HepG2 (cell line): ENCODE data around the gene DNAJC5. TPM values are rescaled to one million over a fixed set of nuclear protein-coding genes. Genes with fewer than 3 reads are reported as not detected.

Source experiments
- ATF1 ChIP-seq: IDR thresholded peaks from 2 replicates; pipeline ENCODE4 v1.6.1; 2016; ENCODE audit warnings: mild to moderate bottlenecking, control low read depth
- CREB1 ChIP-seq, 2 experiments: fragments of 450-650 bp in 1 of 2; IDR thresholded peaks; 2 replicates each; pipeline ENCODE4 v1.6.1; 2016 to 2017; ENCODE audit warnings: control low read depth in 1 of 2, mild to moderate bottlenecking in 1 of 2, missing compliant biosample characterization in 1 of 2, missing genetic modification characterization in 1 of 2
- FOXP4 ChIP-seq: sonication (generic); formaldehyde crosslinking; IDR thresholded peaks from 2 replicates; pipeline ENCODE4 v1.4.0; 2020; ENCODE audit warnings: missing genetic modification reagents
- HMGXB4 ChIP-seq, 2 experiments: sonication (generic) in 1 of 2; formaldehyde crosslinking in 1 of 2; IDR thresholded peaks; 2 replicates each; pipeline versions ENCODE4 v1.4.0 to v1.6.1; 2018 to 2020; ENCODE audit warnings: missing genetic modification reagents in 2 of 2, borderline replicate concordance in 1 of 2, low read depth in 1 of 2, mild to moderate bottlenecking in 1 of 2, missing biosample characterization in 1 of 2
- KMT2A ChIP-seq: sonication (generic); formaldehyde crosslinking; IDR thresholded peaks from 2 replicates; pipeline ENCODE4 v1.4.0; 2020; ENCODE audit warnings: missing genetic modification reagents
- MAZ ChIP-seq, 2 experiments: sonication (generic) in 1 of 2; formaldehyde crosslinking in 1 of 2; IDR thresholded peaks; 2 replicates each; pipeline versions ENCODE4 v1.5.0 to v1.6.1; 2012 to 2020; ENCODE audit warnings: low read depth in 2 of 2, mild to moderate bottlenecking in 2 of 2, borderline replicate concordance in 1 of 2, improper control_type of control experiment in 1 of 2, low read length in 1 of 2, missing genetic modification reagents in 1 of 2, moderate library complexity in 1 of 2
- PCBP1 ChIP-seq: fragments of 200-400 bp; formaldehyde crosslinking; IDR thresholded peaks from 2 replicates; pipeline ENCODE4 v1.6.1; 2017; ENCODE audit warnings: mild to moderate bottlenecking, low read depth, low read length, borderline replicate concordance
- SMC3 ChIP-seq: IDR thresholded peaks from 2 replicates; pipeline ENCODE4 v1.6.1; 2011; ENCODE audit warnings: low read length, improper control_type of control experiment
- SNAPC4 ChIP-seq: sonication (generic); formaldehyde crosslinking; IDR thresholded peaks from 2 replicates; pipeline ENCODE4 v1.4.0; 2020; ENCODE audit warnings: mild to moderate bottlenecking, missing genetic modification reagents
- ZBTB20 ChIP-seq: sonication (generic); formaldehyde crosslinking; IDR thresholded peaks from 2 replicates; pipeline ENCODE4 v1.8.1; 2023; ENCODE audit warnings: missing genetic modification reagents, low read depth, mild to moderate bottlenecking, borderline replicate concordance
- ZBTB46 ChIP-seq: sonication (generic); formaldehyde crosslinking; IDR thresholded peaks from 2 replicates; pipeline ENCODE4 v1.4.0; 2020; ENCODE audit warnings: mild to moderate bottlenecking, missing genetic modification reagents, borderline replicate concordance
- ZFY ChIP-seq: sonication (generic); formaldehyde crosslinking; IDR thresholded peaks from 2 replicates; pipeline ENCODE4 v1.4.0; 2020; ENCODE audit warnings: missing genetic modification reagents
- ZNF205 ChIP-seq: IDR thresholded peaks from 2 replicates; pipeline ENCODE4 v1.6.1; 2018; ENCODE audit warnings: missing biosample characterization, missing genetic modification reagents
- ZNF232 ChIP-seq: sonication (generic); formaldehyde crosslinking; IDR thresholded peaks from 2 replicates; pipeline ENCODE4 v1.4.0; 2020; ENCODE audit warnings: missing genetic modification reagents, borderline replicate concordance
- ZNF251 ChIP-seq: sonication (generic); formaldehyde crosslinking; IDR thresholded peaks from 2 replicates; pipeline ENCODE4 v1.9.0; 2021; ENCODE audit warnings: mild to moderate bottlenecking, missing genetic modification reagents
- ZNF761 ChIP-seq: sonication (generic); formaldehyde crosslinking; conservative IDR thresholded peaks from 2 replicates; pipeline ENCODE4 v1.4.0; 2020; ENCODE audit warnings: mild to moderate bottlenecking, missing genetic modification reagents
- polyA plus RNA-seq, 8 experiments: library from polyadenylated mRNA; depleted of rRNA in 3 of 8; stranded (reverse) in 7 of 8; unstranded in 1 of 8; fragments of >200 nt; fragmentation: Illumina TruSeq in 4 of 8; extraction: Trizol in 4 of 8; gene quantifications; 2 replicates each; pipeline versions ENCODE4 v1.2.1 to v1.2.3, GENCODE V29; 2011 to 2016; ENCODE audit warnings: low read depth in 4 of 8, missing spikeins in 1 of 8, mixed read lengths in 1 of 8; ENCODE audit not compliant: insufficient read depth in 1 of 8
- total RNA-seq, 5 experiments: library from RNA; depleted of rRNA; stranded (reverse); fragments of >200 nt; fragmentation: Illumina TruSeq; extraction: Trizol; gene quantifications; 2 replicates each; pipeline ENCODE4 v1.2.3, GENCODE V29; 2016; ENCODE audit warnings: low read depth in 1 of 5

The DNAJC5 gene
- total and polyA plus RNA-seq, 2 of the 13 experiments (the other 11 are each of a cell fraction or from before 2014, with no cell fraction given): 42.8 to 64.5 TPM

GRCh38 chr20:63973636-63974401 is 78.9 kb downstream of the DNAJC5 start (continued):
- TF ChIP-seq SNAPC4 (CRISPR knock-in tag) (peak; percentile 78; the same call in 1 of the 2 replicates), ZNF205 (peak; percentile 68; the same call in 1 of the 2 replicates), ZNF761 (CRISPR knock-in tag) (peak; percentile 83; the same call in 1 of the 2 replicates), ZBTB20 (CRISPR knock-in tag) (peak; percentile 64; the same call in 1 of the 2 replicates), FOXP4 (CRISPR knock-in tag) (peak; percentile 79; the same call in 1 of the 2 replicates), CREB1 (IDR thresholded peaks at IDR 0.05) (peak; percentile 72; the same call in 1 of the 2 replicates), CREB1 (CRISPR knock-in tag; IDR thresholded peaks at IDR 0.05) (no peak), ZBTB46 (peak; percentile 66; the same call in 1 of the 2 replicates), HMGXB4 (CRISPR knock-in tag; IDR thresholded peaks at IDR 0.05; ENCODE audit: borderline replicate concordance in 1 of 2, low read depth in 1 of 2) (peak; percentile 95 to 97), ZNF232 (peak; percentile 84; the same call in 1 of the 2 replicates), ATF1 (CRISPR knock-in tag) (no peak), ZFY (CRISPR knock-in tag) (peak; percentile 72), MAZ (IDR thresholded peaks at IDR 0.05; ENCODE audit: borderline replicate concordance, low read depth, low read length) (peak; percentile 92), MAZ (CRISPR knock-in tag; IDR thresholded peaks at IDR 0.05; ENCODE audit: low read depth) (peak; percentile 96), PCBP1 (0 out of 2 replicates have a peak, but pooled peaks have one; percentile 47), SMC3 (peak; percentile 76; the same call in 1 of the 2 replicates), ZNF251 (CRISPR knock-in tag) (peak; percentile 54; the same call in 1 of the 2 replicates), KMT2A (CRISPR knock-in tag) (peak; percentile 75)
